ENCODE data around the gene MTG2. TPM values are rescaled to one million over a fixed set of nuclear protein-coding genes. Genes with fewer than 3 reads are reported as not detected.

Gene MTG2
- total and polyA plus RNA-seq, 2 of the 8 experiments (the other 6 are each of a cell fraction or from before 2014, with no cell fraction given), result 14.4 to 22.8 TPM

GRCh38 chr20:62227591-62227976, 44.8 kb downstream of the MTG2 start:
- FAIRE-seq (no peak), DNase-seq (ENCODE audit: low read depth in 1 of 2, low spot score in 2 of 2) (no peak)
- CTCF ChIA-PET (ENCODE audit: partially characterized antibody), result interaction anchor here (1.1 to 1.5 kb wide), 4 partner anchors 9 to 22 kb away, joined by 3 to 5 read pairs (median 3); no protein-coding TSS in a partner anchor
- POLR2A ChIA-PET (ENCODE audit: partially characterized antibody), result interaction anchor here (1.0 to 2.3 kb wide), 3 partner anchors 8 to 85 kb away, joined by 3 to 9 read pairs (median 6); partner anchors contain the start of gene PSMA7
- no peak overlapping the region for H2BK20ac ChIP-seq (ENCODE audit: low read length)
- H3K4me2 ChIP-seq (ENCODE audit: insufficient read depth in 1 of 2, low read depth in 2 of 2, low read length in 2 of 2), result peak overlapping the region in 1 of 2 experiments; percentile 47; a peak in 2 of 4 replicates
- H3K4ac ChIP-seq (replicated peaks; ENCODE audit: insufficient read length, low read depth, low read length), result no peak overlapping the region
- H3K9me3 ChIP-seq (ENCODE audit: insufficient read depth in 2 of 2, low read depth in 1 of 2, low read length in 1 of 2), result peaks cover 0 to 3% of the 10 kb centered on the region in 2 experiments; a peak in 1 of 4 replicates
- no peak overlapping the region for H3K56ac ChIP-seq (replicated peaks; ENCODE audit: insufficient read length, low read depth, low read length)
- H4K91ac ChIP-seq (replicated peaks; ENCODE audit: insufficient read length, low read length), result peak overlapping the region; percentile 73
- H3K4me3 ChIP-seq (ENCODE audit: extremely low read depth in 1 of 4, insufficient read depth in 2 of 4, low read depth in 3 of 4, low read length in 4 of 4), result no peak overlapping the region
- H4K20me1 ChIP-seq (replicated peaks in 1 of 2; ENCODE audit: control insufficient read depth in 1 of 2, insufficient read depth in 2 of 2, low read length in 2 of 2), result peaks cover 0 to 15% of the 10 kb centered on the region in 2 experiments
- H3K4me1 ChIP-seq (replicated peaks in 1 of 4; ENCODE audit: control insufficient read depth in 3 of 4, insufficient read depth in 4 of 4, low read length in 3 of 4), result peaks cover 0 to 7% (median 5%) of the 10 kb centered on the region in 4 experiments; a peak in 5 of 7 replicates
- H4K8ac ChIP-seq (ENCODE audit: extremely low read depth, insufficient read depth, low read length), result no peak overlapping the region; the same call in 1 of the 2 replicates
- peak overlapping the region; percentile 68; the same call in 1 of the 2 replicates for H2BK12ac ChIP-seq (ENCODE audit: low read depth, low read length)
- no peak overlapping the region for H3K27ac ChIP-seq (ENCODE audit: low read depth, low read length)
- peak overlapping the region; percentile 19; the same call in 1 of the 2 replicates for H3K18ac ChIP-seq (ENCODE audit: extremely low read depth, low read length)
- no peak overlapping the region for H2BK5ac ChIP-seq (ENCODE audit: low read depth, low read length)
- H2BK120ac ChIP-seq (replicated peaks; ENCODE audit: low read depth, low read length), result no peak overlapping the region
- H2AFZ ChIP-seq (ENCODE audit: low read length), result no peak overlapping the region; the same call in 1 of the 2 replicates
- peak overlapping the region; percentile 61; the same call in 1 of the 2 replicates for H2BK15ac ChIP-seq (ENCODE audit: low read length)
- H3K9ac ChIP-seq (replicated peaks in 1 of 4; ENCODE audit: extremely low read depth in 1 of 4, low read depth in 3 of 4, low read length in 3 of 4), result 0 out of 7 replicates have a peak overlapping the region, but pooled peaks of 1 of the 4 experiments have one; percentile 9
- 0 out of 2 replicates have a peak, but pooled peaks cover 2% of the 10 kb centered on the region for H3K79me1 ChIP-seq (ENCODE audit: low read depth, low read length)
- H3K79me2 ChIP-seq (ENCODE audit: control insufficient read depth in 1 of 2, insufficient read depth in 2 of 2, low read length in 2 of 2), result no peaks in the 10 kb centered on the region
- no peaks in the 10 kb centered on the region for H3K36me3 ChIP-seq (ENCODE audit: control insufficient read depth in 2 of 4, insufficient read depth in 4 of 4, low read length in 3 of 4)
- 82% methylated on average over 8 of the region's 10 CpGs; no CpG with 5 or more reads in 1 of the 2 experiments for WGBS, 2 experiments (ENCODE audit: extremely low coverage in 1 of 2, insufficient coverage in 1 of 2, insufficient read length in 1 of 2, insufficient replicate concordance in 2 of 2, low coverage in 1 of 2, low lambda C conversion rate in 2 of 2, missing lambda C conversion rate in 1 of 2)
- peaks cover 0 to 18% (median 3%) of the 10 kb centered on the region in 4 experiments; a peak in 3 of 7 replicates for H3K27me3 ChIP-seq (replicated peaks in 1 of 4; ENCODE audit: control insufficient read depth in 3 of 4, extremely low read depth in 1 of 4, insufficient read depth in 3 of 4, low read length in 3 of 4)
- H3K23ac ChIP-seq (ENCODE audit: insufficient read length), result no peak overlapping the region
- no peak overlapping the region for H3K14ac ChIP-seq (ENCODE audit: insufficient read length)
- H3K23me2 ChIP-seq (ENCODE audit: low read depth, low read length), result peaks cover 18% of the 10 kb centered on the region
- no peak overlapping the region for H2AK5ac ChIP-seq (ENCODE audit: low read depth, low read length)
- H4K5ac ChIP-seq (ENCODE audit: insufficient read length, low read depth, low read length), result no peak overlapping the region
- TF ChIP-seq JUND (IDR thresholded peaks at IDR 0.05; ENCODE audit: low read length) (no peak), SIRT6 (IDR thresholded peaks at IDR 0.05; ENCODE audit: low read length) (no peak)
